ENCODE data around the gene PRPSAP1.
"Not testable (repeated sequence)": the region's sequence is repeated elsewhere in the genome, so short reads cannot be mapped to it uniquely, and the experiment has no call there.

PRPSAP1 gene

GRCh38 chr17:76317535-76317934, 36.2 kb downstream of the PRPSAP1 start:
- no peak for DNase-seq
- no peaks in the 10 kb centered on the region for H3K9me3 ChIP-seq
- no peaks in the 10 kb centered on the region for H3K4me1 ChIP-seq
- H3K27me3 ChIP-seq = no peaks in the 10 kb centered on the region
- peaks cover 18% of the 10 kb centered on the region for H3K36me3 ChIP-seq
- H3K4me3 ChIP-seq (ENCODE audit: low read depth, low read length) = no peak overlapping the region
- no peak for TF ChIP-seq CTCF (IDR thresholded peaks at IDR 0.05; ENCODE audit: low read depth, low read length)

- no peak for TF ChIP-seq CTCF (IDR thresholded peaks at IDR 0.05; ENCODE audit: low read depth, low read length)
- Histone ChIP-seq H3K4me1 (no peaks in the 10 kb centered on the region), H3K36me3 (peaks cover 25% of the 10 kb centered on the region), H3K27me3 (no peaks in the 10 kb centered on the region), H3K4me3 (ENCODE audit: low read depth, low read length) (no peak overlapping the region), H3K9me3 (no peaks in the 10 kb centered on the region)
- no peak for DNase-seq
Measured at GRCh38 chr17:76314392-76315227, 39.1 kb downstream of the PRPSAP1 start.

- Histone ChIP-seq H3K36me3 (peaks cover 21% of the 10 kb centered on the region), H3K4me3 (ENCODE audit: low read depth, low read length) (no peak overlapping the region), H3K9me3 (no peaks in the 10 kb centered on the region), H3K27me3 (no peaks in the 10 kb centered on the region), H3K4me1 (no peaks in the 10 kb centered on the region)
- TF ChIP-seq CTCF (IDR thresholded peaks at IDR 0.05; ENCODE audit: low read depth, low read length) = no peak
- DNase-seq = no peak
Measured at GRCh38 chr17:76312735-76313134, 41.0 kb downstream of the PRPSAP1 start.

DNA sequence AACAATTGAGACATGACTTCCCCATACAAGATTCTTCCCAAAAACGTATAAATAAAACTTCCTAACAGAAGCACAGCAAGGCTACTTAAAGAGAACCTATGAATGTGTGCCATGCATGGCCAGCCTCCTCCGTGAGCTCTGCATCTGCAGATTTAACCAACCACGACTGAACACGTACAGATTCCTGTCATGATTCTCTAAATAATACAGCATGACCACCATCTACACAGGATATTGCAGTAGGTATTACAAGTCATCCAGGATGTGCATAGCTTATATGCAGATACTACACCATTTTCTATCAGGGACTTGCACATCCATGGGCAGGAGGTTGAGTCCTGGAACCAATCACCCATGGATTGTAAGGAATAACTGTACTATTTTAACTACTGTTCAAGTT, 44.3 kb downstream of the PRPSAP1 start:
- no peak for TF ChIP-seq CTCF (IDR thresholded peaks at IDR 0.05; ENCODE audit: low read depth, low read length)
- no peak for DNase-seq
- no peaks in the 10 kb centered on the region for H3K27me3 ChIP-seq
- H3K36me3 ChIP-seq = peaks cover 17% of the 10 kb centered on the region
- no peaks in the 10 kb centered on the region for H3K4me1 ChIP-seq
- no peak overlapping the region for H3K4me3 ChIP-seq (ENCODE audit: low read depth, low read length)
- H3K9me3 ChIP-seq = no peaks in the 10 kb centered on the region

DNA sequence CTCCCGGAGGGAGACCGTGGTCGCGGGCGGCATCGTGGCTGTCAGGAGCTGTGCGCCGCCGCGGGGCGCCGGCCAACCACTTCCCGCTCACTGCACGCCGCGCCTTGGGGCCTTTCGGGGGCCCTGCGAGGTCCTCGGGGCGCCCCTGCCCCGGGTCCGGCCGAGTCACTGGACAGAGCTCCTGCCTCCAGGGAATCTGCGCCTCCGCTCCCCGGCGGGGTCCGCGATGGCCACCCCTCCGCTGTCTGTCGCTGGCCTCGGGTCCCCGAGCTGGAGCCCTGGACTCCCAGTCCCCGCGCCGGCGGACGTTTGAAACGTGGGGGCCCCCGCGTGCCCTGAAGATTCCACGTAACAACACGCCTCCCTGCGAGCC, 45.8 kb downstream of the PRPSAP1 start, which contains the start of gene QRICH2:
TSS of gene QRICH2 (minus strand) at position 311 of the 373 bp plus-strand sequence. CDS start at position 33, 278 bp downstream.
- no peak for TF ChIP-seq CTCF (IDR thresholded peaks at IDR 0.05; ENCODE audit: low read depth, low read length)
- no peak for DNase-seq
- H3K9me3 ChIP-seq = no peaks in the 10 kb centered on the region
- H3K36me3 ChIP-seq = peaks cover 9% of the 10 kb centered on the region
- H3K4me1 ChIP-seq = no peaks in the 10 kb centered on the region
- H3K27me3 ChIP-seq = no peaks in the 10 kb centered on the region
- H3K4me3 ChIP-seq (ENCODE audit: low read depth, low read length) = no peak within 1 kb of the TSS

DNA sequence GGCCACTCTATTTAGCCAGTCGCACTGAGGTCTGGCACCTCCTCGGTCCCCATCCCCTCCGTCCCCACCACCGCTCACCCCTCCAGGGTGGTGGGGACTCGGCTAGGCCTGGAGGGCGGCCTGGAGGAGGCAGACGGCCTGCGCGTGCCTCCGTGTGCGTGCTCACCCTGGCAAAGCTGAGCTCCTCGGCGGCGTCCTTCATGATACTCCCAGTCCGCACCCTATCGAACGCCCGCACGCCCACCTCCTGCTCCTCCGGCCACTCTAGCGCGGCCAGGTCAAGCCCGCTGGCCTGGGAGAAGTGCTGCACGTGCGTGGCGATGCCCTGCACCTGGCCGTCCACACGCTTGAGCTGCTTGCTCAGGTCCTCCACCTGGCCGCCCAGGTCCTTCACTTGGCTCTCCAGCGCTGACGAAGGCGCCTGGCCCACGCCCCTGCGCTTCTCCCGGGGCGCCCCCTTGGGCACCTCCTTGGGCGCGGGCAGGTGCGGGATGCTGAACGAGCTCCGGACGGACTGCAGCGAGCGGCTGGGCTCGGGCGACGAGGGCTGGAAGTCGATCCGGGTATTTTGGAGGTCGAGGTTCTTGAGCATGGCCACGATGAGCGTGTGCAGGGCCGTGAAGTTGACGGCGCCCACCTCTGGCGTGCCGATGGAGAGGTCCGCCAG, 46.3 kb downstream of the PRPSAP1 start:
- Histone ChIP-seq H3K9me3 (no peaks in the 10 kb centered on the region), H3K36me3 (peaks cover 9% of the 10 kb centered on the region), H3K27me3 (no peaks in the 10 kb centered on the region), H3K4me3 (ENCODE audit: low read depth, low read length) (no peak overlapping the region), H3K4me1 (no peaks in the 10 kb centered on the region)
- TF ChIP-seq CTCF (IDR thresholded peaks at IDR 0.05; ENCODE audit: low read depth, low read length) = no peak
- DNase-seq = no peak

- not testable (repeated sequence) for H3K9me3 ChIP-seq; H3K4me3 ChIP-seq (ENCODE audit: low read depth, low read length); H3K4me1 ChIP-seq; H3K27me3 ChIP-seq; DNase-seq; H3K36me3 ChIP-seq
Measured at GRCh38 chr17:76305135-76305454, 48.6 kb downstream of the PRPSAP1 start.

All from BE2C (cell line).